ENCODE results near the gene NPAS1.

DNA sequence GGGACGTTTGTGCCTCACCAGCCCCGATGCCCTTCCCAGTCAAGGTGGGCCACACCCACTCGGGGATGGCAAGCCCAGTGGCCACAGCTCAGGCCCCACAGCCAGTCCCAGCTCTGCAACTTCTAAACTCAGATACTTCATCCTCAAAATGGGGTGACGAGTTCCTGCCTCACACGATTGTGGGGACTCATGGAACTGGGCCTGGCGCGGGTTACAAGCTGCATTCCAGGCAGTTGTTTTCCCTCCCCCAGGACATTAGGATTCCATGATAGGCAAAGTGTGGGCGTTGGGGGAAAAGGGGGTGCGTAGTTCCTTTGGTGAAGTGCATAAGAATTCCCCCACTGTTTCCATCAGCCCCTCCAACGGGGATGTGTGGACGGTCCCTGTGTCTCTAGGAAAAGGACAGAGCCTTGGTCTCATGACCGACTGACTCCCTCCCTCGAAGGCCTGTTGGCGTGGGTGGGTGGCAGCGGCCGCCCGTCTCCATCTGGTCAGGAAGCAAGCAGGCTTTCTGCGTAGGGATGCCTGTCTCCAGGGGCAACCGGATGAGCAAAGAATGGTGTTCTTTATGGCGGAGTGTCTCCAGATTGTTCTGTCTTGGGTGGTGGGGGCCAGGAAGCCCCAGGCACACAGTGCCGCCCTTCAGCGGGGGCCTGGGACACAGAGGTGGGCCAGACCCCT is 21.1 kb upstream of the NPAS1 start:
- TF ChIP-seq, protein P1, sequence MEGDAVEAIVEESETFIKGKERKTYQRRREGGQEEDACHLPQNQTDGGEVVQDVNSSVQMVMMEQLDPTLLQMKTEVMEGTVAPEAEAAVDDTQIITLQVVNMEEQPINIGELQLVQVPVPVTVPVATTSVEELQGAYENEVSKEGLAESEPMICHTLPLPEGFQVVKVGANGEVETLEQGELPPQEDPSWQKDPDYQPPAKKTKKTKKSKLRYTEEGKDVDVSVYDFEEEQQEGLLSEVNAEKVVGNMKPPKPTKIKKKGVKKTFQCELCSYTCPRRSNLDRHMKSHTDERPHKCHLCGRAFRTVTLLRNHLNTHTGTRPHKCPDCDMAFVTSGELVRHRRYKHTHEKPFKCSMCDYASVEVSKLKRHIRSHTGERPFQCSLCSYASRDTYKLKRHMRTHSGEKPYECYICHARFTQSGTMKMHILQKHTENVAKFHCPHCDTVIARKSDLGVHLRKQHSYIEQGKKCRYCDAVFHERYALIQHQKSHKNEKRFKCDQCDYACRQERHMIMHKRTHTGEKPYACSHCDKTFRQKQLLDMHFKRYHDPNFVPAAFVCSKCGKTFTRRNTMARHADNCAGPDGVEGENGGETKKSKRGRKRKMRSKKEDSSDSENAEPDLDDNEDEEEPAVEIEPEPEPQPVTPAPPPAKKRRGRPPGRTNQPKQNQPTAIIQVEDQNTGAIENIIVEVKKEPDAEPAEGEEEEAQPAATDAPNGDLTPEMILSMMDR (IDR thresholded peaks at IDR 0.05): no peak
- TF ChIP-seq ZFX (IDR thresholded peaks at IDR 0.05; ENCODE audit: borderline replicate concordance): no peak

All from 22Rv1 (cell line).